Tibial nerve (tissue), 4 donors: ENCODE measurements around the gene CD200.

ENCODE experiments used
- CTCF ChIP-seq, 5 experiments: fragments of 200-600 bp in 3 of 5; fragments of 450-650 bp in 2 of 5; sonication (generic) in 3 of 5; IDR thresholded peaks; one replicate each; pipeline ENCODE4 v1.5.1; 2016 to 2019; ENCODE audit warnings: antibody characterized with exemption in 5 of 5, mild to moderate bottlenecking in 3 of 5, moderate library complexity in 2 of 5
- EP300 ChIP-seq, 2 donors: sonication (generic); formaldehyde crosslinking; IDR thresholded peaks; one replicate each; pipeline ENCODE4 v1.6.1; 2017; ENCODE audit warnings: antibody characterized with exemption in 2 of 2, mild to moderate bottlenecking in 1 of 2

DNA sequence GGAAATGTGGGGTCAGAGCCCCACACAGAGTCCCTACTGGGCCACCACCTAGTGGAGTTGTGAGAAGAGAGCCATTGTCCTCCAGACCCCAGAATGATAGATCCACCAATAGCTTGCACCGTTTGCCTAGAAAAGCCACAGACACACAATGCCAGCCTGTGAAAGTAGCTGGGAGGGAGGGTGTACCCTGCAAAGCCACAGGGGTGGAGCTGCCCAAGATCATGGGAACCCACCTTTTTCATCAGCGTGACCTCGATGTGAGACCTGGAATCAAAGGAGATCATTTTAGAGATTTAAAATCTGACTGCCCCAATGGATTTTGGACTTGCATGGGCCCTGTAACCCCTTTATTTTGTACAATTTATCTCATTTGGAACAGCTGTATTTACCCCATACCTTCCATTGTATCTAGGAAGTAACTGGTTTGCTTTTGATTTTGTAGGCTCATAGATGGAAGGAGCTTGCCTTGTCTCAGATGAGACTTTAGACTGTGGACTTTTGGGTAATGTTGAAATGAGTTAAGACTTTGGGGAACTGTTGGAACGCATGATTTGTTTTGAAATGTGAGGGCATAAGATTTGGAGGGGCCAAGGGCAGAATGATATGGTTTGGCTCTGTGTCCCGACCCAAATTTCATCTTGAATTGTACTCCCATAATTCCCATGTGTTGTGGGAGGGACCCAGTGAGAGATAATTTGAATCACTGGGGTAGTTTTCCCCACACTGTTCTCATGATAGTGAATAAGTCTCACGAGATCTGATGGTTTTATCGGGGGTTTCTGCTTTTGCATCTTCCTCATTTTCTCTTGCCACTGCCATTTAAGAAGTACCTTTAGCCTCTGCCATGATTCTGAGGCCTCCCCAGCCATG is 49.0 kb downstream of the CD200 start:
- TF ChIP-seq CTCF (IDR thresholded peaks at IDR 0.05) = no peak
- no peak for TF ChIP-seq EP300 (IDR thresholded peaks at IDR 0.05)
